ENCODE results near the gene ARFGAP1. TPM values are rescaled to one million over a fixed set of nuclear protein-coding genes. Genes with fewer than 3 reads are reported as not detected.
A peak's percentile ranks its signal among the peaks of the same experiment; 100 is the strongest.
"Not testable (repeated sequence)": the region's sequence is repeated elsewhere in the genome, so short reads cannot be mapped to it uniquely, and the experiment has no call there.

The ARFGAP1 gene
- total RNA-seq, 1 donor from 2014 or later, result 47.1 TPM

DNA sequence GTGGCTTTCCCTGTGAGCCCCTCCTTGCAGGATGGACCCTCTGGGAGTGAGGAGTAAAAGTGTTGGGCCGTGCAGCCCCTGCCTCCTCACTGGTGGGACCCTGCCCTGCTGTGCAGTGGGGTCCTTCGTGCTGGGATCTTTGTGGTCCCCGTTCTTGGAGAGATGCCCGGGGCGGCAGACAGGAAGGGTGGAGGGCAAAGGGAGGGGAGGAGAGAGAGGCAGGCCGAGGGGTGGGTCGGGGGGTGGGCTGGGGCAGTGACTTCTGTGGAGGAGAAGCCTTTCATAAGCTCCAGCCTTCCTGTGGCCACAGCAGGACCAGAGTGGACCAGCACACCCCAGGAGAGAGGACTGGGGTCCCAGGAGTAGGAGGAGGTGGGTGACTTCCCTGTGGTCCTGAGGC, 20.3 kb downstream of the ARFGAP1 start, which contains the start of gene COL20A1:
Gene COL20A1, plus strand, starts transcription at position 283 of the 400 bp plus-strand sequence. CDS start 1,922 bp downstream, outside the sequence.
- DNase-seq, result no peak

GRCh38 chr20:63293456-63293855, 20.8 kb downstream of the ARFGAP1 start:
- DNase-seq, result no peak

DNA sequence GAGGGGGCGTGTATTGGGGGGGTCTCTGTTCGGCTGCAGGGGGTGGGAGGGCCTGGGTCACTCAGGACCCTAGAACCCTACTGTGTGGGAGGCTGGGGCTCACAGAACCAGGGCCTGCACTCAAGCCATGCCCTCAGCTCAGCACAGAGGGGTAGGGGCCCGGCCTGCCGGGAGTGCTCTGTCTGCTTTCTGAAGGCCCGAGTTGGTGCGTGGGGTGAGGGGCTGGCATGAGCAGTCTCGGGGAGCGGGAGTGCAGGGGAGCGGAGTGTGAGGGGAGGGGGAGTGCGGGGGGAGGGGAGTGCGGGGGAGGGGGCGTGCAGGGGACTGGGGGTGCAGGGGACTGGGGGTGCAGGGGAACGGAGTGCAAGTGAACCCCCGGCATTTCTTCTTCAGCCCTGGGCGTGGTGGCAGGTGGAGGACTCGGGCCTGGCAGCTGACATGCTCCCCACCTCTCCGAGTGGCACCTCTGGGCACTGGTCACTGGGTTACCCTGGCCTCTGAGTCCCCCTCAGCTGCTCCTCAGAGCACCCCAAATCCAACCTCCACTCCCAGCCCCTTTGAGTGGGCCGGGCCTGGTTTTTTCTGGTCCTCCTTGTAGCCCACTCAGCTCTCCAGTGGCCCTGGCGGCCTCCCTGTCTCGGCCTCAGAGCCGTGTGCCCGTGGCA, 21.4 kb downstream of the ARFGAP1 start:
- no peak for DNase-seq

DNA sequence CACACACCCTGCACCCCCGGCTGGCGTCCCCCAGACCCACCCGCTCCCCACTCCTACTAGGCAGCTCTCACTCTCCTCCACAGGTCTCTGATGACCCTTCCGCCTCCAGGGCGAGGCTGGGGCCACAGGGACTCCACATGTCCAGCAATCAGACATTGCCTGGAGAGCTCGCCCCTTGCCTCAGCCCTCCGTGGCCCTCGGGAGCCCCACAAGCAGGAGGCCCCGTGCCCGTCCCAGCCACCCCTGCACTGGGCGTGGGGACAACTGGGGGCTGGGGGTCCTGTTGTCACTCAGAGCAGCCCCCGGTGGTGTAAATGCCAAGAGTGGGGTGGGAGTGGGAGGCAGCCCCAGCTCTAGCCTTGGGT, 21.9 kb downstream of the ARFGAP1 start:
- no peak for DNase-seq

- no peak for DNase-seq
These were observed 22.4 kb downstream of the ARFGAP1 start for GRCh38 chr20:63295018-63295417.

- no peak for DNase-seq
These were observed 22.8 kb downstream of the ARFGAP1 start for GRCh38 chr20:63295422-63295821.

GRCh38 chr20:63295846-63296245, 23.2 kb downstream of the ARFGAP1 start:
- no peak for DNase-seq

- DNase-seq, result peak; percentile 81
These were observed 24.1 kb downstream of the ARFGAP1 start for GRCh38 chr20:63296531-63297299.

DNA sequence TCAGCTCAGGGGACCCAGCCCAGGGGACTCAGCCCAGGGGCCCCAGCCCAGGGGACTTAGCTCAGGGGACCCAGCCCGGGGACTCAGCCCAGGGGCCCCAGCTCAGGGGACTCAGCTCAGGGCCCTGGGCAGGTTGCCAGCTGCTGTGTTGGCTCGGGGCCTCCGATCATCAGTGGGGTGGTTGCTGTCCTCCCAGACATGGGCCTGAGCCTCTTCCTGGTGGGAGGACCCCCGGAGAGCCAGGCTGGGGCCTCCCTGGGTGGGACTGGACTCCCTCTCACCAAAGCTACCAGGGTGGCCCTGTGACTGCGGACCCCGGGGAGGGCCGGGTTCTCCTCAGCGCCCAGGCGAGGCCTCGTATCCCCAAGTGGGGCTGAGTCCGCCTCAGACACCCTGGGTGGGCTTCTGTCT, 24.8 kb downstream of the ARFGAP1 start:
- no peak for DNase-seq

DNA sequence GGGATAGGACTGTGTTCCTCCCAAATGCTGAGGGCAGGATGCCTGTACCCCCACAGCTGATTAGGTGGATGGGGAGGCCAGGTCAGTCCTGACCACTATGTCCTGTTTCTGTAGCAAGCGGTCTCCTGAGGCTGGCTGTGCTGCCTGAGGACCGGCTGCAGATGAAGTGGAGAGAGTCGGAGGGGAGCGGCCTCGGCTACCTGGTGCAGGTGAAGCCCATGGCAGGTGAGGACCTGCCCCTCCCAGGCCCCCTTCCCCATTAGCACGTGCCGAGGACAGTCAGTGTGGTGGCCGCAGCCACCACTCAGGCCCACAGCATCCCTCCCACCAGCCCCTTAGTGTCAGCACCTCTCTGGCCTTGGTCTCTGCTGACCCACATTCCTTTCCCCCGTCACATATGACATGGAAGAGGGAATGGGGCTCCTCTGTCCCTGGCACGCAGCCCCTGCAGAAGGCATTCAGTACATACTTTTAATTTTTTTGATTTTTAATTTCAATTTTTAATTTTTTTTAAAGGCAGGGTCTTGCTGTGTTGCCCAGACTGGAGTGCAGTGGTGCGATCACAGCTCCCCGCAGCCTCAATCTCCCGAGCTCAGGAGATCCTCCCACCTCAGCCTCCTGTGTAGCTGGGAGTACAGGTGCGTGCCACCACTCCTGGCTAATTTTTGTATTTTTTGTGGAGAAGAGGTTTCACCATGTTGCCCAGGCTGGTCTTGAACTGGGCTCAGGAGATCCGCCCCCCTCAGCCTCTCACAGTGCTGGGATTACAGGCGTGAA, 25.4 kb downstream of the ARFGAP1 start:
- no peak for DNase-seq

GRCh38 chr20:63298731-63299312, 26.2 kb downstream of the ARFGAP1 start:
- no peak for DNase-seq

GRCh38 chr20:63301671-63302070, 29.1 kb downstream of the ARFGAP1 start:
- DNase-seq, result no peak

DNA sequence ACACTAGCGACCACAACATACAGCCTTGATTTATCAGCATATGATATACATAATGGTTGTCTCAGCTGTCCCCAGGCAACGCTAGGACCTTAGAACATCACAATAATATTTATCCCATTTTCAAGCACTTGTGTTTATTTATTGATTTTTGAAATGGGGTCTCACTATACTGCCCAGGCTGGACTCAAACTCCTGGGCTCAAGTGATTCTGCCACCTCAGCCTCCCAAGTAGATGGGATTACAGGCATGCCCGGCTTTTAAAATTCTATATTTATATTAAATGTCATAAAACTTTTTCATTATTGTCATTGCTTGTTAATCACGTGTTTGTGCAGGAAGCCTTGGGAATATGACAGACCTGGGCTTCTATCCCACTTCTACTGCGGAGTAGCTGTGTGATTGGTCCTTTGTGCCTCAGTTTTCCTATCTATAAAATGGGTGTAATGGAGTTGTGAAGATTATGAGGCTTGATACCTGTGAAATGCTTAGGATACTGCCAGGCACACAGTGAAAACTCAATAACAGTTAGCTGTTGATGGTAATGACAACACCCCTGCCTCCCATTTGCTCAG, 30.6 kb downstream of the ARFGAP1 start:
- DNase-seq, result no peak

DNA sequence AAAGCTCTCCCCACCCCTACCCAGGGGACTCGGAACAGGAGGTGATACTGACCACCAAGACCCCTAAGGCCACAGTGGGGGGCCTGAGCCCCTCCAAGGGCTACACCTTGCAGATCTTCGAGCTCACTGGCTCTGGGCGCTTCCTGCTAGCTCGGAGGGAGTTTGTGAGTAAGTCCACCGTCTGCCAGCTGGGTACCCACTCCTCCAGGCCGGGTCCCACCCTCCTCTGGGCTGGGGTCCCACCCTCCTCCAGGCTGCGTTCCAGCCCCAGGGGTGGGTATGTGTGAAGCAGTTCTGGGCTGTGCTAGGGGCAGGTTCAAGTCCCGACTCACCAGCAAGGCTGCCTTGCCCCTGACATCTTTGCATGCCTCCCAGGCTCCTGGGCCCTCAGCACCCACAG, 32.8 kb downstream of the ARFGAP1 start:
- no peak for DNase-seq

DNA sequence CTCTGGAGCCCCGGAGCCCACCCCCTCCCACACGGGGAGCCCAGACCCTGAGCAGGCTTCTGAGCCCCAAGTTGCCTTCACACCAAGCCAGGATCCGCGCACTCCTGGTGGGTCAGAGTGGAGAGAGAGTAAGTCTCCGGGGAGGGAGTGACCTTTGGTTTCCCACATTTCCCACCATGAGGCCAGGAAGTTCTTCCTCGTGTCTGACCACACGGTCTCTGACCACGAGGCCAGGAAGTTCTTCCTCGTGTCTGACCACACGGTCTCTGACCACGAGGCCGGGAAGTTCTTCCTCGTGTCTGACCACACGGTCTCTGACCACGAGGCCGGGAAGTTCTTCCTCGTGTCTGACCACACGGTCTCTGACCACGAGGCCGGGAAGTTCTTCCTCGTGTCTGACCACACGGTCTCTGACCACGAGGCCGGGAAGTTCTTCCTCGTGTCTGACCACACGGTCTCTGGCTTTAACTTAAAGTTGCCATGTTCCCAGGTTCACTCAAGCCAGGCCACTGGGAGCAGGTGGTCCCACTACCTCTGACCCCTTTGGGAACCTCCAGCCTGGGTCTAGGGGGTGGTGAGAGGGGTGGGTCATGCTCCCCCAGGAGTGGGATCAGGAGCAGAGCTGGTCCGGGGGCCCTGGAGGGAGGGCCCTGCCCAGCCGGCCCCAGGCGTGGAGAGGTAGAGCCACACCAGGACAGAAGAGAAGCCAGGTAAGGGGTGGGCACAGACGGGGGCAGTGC, 33.5 kb downstream of the ARFGAP1 start:
- not testable (repeated sequence) for DNase-seq

DNA sequence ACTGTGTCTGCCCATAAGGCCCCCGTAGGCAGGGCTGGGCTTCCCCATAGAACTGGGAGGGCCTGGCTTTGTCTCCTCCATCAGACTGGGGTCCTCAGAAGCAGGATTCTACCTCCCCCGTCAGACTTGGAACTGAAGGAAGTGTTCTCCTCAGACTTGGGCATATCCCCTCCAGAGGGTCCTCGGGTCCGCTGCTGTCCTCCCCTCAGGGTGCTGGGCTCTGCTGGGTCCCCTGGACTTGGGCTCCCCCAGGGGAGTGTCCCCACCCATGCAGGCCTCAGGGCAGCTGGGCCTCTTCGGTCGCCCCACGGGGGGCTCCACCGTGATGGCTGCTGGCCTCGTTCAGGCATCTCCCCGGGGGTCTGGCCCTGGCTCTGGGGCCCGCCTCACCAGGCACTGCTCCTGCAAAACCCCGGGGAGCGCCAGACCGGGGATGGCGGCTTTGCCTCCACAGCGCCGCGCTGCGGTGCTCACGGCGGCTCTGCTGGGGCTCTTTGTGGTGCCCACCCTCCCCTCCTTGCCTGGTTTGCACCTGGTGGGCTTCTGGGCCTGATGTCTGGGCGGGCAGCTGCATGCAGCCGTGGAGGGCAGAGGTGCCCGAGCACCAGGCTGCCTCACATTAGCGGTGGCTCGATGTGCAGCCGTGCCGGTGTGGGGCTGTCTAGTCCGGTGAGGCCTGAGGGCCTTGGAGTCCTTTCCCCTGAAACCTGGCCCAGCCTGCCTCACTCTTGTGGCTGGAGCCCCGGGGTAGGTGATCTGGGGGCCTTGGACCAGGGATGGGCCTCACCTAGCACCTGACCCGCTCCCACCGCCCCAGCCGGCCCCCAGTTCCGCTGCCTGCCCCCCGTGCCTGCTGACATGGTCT, 34.3 kb downstream of the ARFGAP1 start:
- DNase-seq, result no peak

- no peak for DNase-seq
These were observed 35.1 kb downstream of the ARFGAP1 start for GRCh38 chr20:63307538-63308217.

DNA sequence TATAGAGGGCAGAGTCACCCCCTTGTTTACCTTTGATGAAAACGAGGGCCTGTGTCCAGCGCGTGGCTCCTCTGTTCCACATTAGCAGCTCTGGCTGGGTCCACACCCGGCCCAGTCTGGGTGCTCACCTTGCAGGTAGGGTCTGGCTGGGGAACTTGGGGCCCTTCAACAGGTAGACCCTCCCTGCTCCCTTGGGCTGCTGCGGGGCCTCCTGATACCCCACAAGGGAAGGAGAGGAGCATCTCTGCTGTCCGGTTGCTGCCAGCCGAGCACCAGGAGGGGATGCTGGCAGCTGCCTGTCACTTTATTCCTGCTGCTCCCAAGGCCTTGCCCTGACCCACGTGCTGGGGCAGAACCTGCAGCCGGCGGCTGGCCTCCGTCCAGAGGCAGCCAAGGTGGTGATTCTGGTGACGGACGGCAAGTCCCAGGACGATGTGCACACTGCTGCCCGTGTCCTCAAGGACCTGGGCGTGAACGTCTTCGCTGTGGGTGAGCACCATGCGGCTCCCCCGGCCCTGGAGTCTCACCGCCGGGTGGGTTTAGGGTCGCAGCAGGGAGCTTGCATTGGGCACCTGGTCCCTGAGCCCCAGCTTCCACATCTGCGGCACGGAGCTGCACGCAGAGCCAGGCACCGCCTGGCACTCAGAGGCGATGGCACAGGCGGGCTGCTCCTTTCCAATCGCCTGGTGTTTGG, 35.8 kb downstream of the ARFGAP1 start:
- no peak for DNase-seq
